ENCODE results near the gene MIA2.
"Not testable (repeated sequence)": the region's sequence is repeated elsewhere in the genome, so short reads cannot be mapped to it uniquely, and the experiment has no call there.

The MIA2 gene

GRCh38 chr14:39233680-39234326 is at the start of gene MIA2:
Gene MIA2 (plus strand): TSS chr14:39233915. CDS start chr14:39234115, 200 bp downstream.
- DNase-seq (ENCODE audit: low spot score), result peak; percentile 8

- DNase-seq (ENCODE audit: low spot score), result no peak
Measured at GRCh38 chr14:39184628-39185255, 49.0 kb upstream of the MIA2 start.

- DNase-seq (ENCODE audit: low spot score), result no peak
Measured at GRCh38 chr14:39185256-39186049, 48.3 kb upstream of the MIA2 start.

GRCh38 chr14:39186941-39187525 is 46.7 kb upstream of the MIA2 start:
- no peak for DNase-seq (ENCODE audit: low spot score)

- DNase-seq (ENCODE audit: low spot score), result no peak
Measured at GRCh38 chr14:39203659-39204606, 29.8 kb upstream of the MIA2 start.

GRCh38 chr14:39207430-39207829 is 26.3 kb upstream of the MIA2 start:
- not testable (repeated sequence) for DNase-seq (ENCODE audit: low spot score)

GRCh38 chr14:39211109-39211741 is 22.5 kb upstream of the MIA2 start:
- DNase-seq (ENCODE audit: low spot score), result no peak

GRCh38 chr14:39212034-39212433 is 21.7 kb upstream of the MIA2 start:
- no peak for DNase-seq (ENCODE audit: low spot score)

- no peak for DNase-seq (ENCODE audit: low spot score)
Measured at GRCh38 chr14:39212693-39213092, 21.0 kb upstream of the MIA2 start.

- DNase-seq (ENCODE audit: low spot score), result no peak
Measured at GRCh38 chr14:39217214-39217879, 16.4 kb upstream of the MIA2 start.

- DNase-seq (ENCODE audit: low spot score), result no peak
Measured at GRCh38 chr14:39218171-39218769, 15.4 kb upstream of the MIA2 start.

GRCh38 chr14:39219075-39219499 is 14.6 kb upstream of the MIA2 start:
- DNase-seq (ENCODE audit: low spot score), result no peak

- not testable (repeated sequence) for DNase-seq (ENCODE audit: low spot score)
Measured at GRCh38 chr14:39220473-39220872, 13.2 kb upstream of the MIA2 start.

- DNase-seq (ENCODE audit: low spot score), result no peak
Measured at GRCh38 chr14:39228044-39228443, 5.7 kb upstream of the MIA2 start.

- no peak for DNase-seq (ENCODE audit: low spot score)
Measured at GRCh38 chr14:39228509-39229221, 5.0 kb upstream of the MIA2 start.

GRCh38 chr14:39229222-39229543 is 4.5 kb upstream of the MIA2 start:
- no peak for DNase-seq (ENCODE audit: low spot score)

GRCh38 chr14:39229601-39230110 is 4.1 kb upstream of the MIA2 start:
- DNase-seq (ENCODE audit: low spot score), result no peak

- DNase-seq (ENCODE audit: low spot score), result no peak
Measured at GRCh38 chr14:39230416-39231035, 3.2 kb upstream of the MIA2 start.

Data from HuH-7 (cell line).